A673 (cell line): ENCODE results near the gene EEFSEC. TPM values are rescaled to one million over a fixed set of nuclear protein-coding genes. Genes with fewer than 3 reads are reported as not detected.

Experiments
- BruUV-seq: library from RNA; stranded (reverse); fragments of 400-500 nt; replicated peaks from 2 replicates; lab custom pipeline; 2021; lab: Mats Ljungman, UMichigan
- CTCF ChIA-PET: fragments of 300-600 bp; sonication (Branson Sonifier 250); formaldehyde crosslinking; loops from one replicate; lab custom pipeline; 2022; ENCODE audit warnings: antibody characterized with exemption; lab: Charles Lee
- POLR2A ChIA-PET: fragments of 300-600 bp; sonication (Branson Sonifier 250); formaldehyde crosslinking; loops from one replicate; lab custom pipeline; 2022; ENCODE audit warnings: antibody characterized with exemption; ENCODE audit not compliant: low non-redundant PET; lab: Charles Lee
- DNase-seq: peaks from one replicate; pipeline ENCODE4 v3.0.0-alpha.2; 2015; ENCODE audit warnings: low spot score
- H3K27ac ChIP-seq: fragments of 200-600 bp; sonication (generic); 2 replicates; pipeline ENCODE4 v1.5.1; 2016; ENCODE audit warnings: mixed run types, low read depth, mild to moderate bottlenecking, mixed read lengths, antibody characterized with exemption, low read length; ENCODE audit not compliant: poor library complexity, severe bottlenecking
- H3K27me3 ChIP-seq: fragments of 200-600 bp; sonication (generic); replicated peaks from 2 replicates; pipeline ENCODE4 v1.6.1; 2017; ENCODE audit warnings: mixed run types, low read depth, mild to moderate bottlenecking, mixed read lengths, antibody characterized with exemption, low read length; ENCODE audit not compliant: insufficient read depth, poor library complexity
- H3K36me3 ChIP-seq: fragments of 200-600 bp; sonication (generic); 2 replicates; pipeline ENCODE4 v1.6.1; 2016; ENCODE audit warnings: mixed run types, mild to moderate bottlenecking, mixed read lengths, antibody characterized with exemption, low read length; ENCODE audit not compliant: insufficient read depth, poor library complexity, severe bottlenecking
- H3K4me1 ChIP-seq: fragments of 200-600 bp; sonication (generic); 2 replicates; pipeline ENCODE4 v1.6.1; 2017; ENCODE audit warnings: mixed run types, mild to moderate bottlenecking, mixed read lengths, antibody characterized with exemption, low read length; ENCODE audit not compliant: insufficient read depth, poor library complexity, severe bottlenecking
- H3K4me3 ChIP-seq: fragments of 200-600 bp; sonication (generic); 2 replicates; pipeline ENCODE4 v1.5.1; 2016; ENCODE audit warnings: low read depth, mixed run types, mild to moderate bottlenecking, mixed read lengths, low read length; ENCODE audit not compliant: poor library complexity, severe bottlenecking
- H3K9me3 ChIP-seq: fragments of 200-600 bp; sonication (generic); 2 replicates; pipeline ENCODE4 v1.6.1; 2016; ENCODE audit warnings: mixed run types, low read depth, mild to moderate bottlenecking, mixed read lengths, antibody characterized with exemption, low read length; ENCODE audit not compliant: poor library complexity, severe bottlenecking
- EZH2 ChIP-seq: fragments of 200-600 bp; sonication (generic); IDR thresholded peaks from 2 replicates; pipeline ENCODE4 v1.6.1; 2017; ENCODE audit warnings: borderline replicate concordance, low read depth, mild to moderate bottlenecking, mixed read lengths, antibody characterized with exemption, low read length; ENCODE audit not compliant: poor library complexity, severe bottlenecking
- intact Hi-C: fragments of 100-400 bp; cut with micrococcal nuclease; formaldehyde crosslinking; loops from one replicate; pipeline ENCODE4 v1.10.0; 2022; ENCODE audit not compliant: unreplicated experiment
- total RNA-seq: library from RNA; stranded (reverse); gene quantifications from 2 replicates; pipeline ENCODE4 v1.2.3, GENCODE V29; 2021
- TF ChIP-seq, protein P1 (sequence below): fragments of 300-800, 200-600 bp; sonication (generic); conservative IDR thresholded peaks from 2 replicates; pipeline ENCODE4 v1.5.1; 2017; ENCODE audit warnings: low read depth, mild to moderate bottlenecking, antibody characterized with exemption, low read length, moderate library complexity, mixed read lengths

EEFSEC gene
- total RNA-seq, 1 experiment from 2014 or later = 19.7 TPM

DNA sequence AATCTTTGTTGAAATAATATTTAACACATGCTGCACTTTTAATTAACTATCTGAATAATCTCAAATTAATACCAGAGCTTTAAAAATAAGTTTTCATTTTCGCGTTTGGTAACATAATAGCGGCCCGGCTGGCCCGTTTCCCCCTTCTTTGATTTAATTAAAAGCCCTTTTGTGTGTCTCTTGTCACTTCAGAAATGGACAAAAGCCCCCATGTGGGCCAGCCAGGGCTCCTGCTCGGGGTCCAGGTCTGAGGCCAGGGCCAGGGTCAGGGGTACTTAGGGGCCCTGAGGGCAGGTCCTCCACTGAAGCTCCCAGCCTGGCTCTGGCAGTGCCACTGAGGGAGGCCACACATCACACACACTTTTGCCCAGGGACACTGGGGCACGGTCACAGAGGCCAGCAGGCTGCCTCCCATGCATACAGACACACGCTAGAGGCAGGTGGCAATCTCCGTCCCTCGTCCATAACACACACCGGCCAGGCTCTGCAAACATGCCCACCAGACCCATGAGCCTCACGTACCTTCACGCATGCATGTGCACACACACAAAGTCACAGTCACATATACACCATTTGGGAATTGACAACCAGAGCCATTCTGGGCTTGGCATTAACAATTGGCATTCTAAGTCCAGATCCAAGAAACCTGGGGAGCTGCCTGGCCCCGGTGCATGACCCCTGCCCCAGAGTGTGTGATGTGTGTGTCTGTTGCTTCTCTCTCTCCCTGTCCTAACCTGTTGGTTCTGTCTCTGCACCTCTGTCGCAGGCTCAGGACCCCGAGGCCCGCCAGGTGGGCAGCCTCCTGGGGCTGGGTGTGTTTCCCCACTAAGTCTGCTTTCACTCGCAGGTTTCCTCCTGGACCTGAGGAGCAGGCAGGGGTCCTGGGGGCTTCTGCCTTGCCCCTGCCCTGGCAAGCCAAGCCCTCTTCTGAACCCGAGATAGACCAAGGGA, 274.9 kb downstream of the EEFSEC start:
- TF ChIP-seq, protein P1, sequence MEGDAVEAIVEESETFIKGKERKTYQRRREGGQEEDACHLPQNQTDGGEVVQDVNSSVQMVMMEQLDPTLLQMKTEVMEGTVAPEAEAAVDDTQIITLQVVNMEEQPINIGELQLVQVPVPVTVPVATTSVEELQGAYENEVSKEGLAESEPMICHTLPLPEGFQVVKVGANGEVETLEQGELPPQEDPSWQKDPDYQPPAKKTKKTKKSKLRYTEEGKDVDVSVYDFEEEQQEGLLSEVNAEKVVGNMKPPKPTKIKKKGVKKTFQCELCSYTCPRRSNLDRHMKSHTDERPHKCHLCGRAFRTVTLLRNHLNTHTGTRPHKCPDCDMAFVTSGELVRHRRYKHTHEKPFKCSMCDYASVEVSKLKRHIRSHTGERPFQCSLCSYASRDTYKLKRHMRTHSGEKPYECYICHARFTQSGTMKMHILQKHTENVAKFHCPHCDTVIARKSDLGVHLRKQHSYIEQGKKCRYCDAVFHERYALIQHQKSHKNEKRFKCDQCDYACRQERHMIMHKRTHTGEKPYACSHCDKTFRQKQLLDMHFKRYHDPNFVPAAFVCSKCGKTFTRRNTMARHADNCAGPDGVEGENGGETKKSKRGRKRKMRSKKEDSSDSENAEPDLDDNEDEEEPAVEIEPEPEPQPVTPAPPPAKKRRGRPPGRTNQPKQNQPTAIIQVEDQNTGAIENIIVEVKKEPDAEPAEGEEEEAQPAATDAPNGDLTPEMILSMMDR = no peak
- H3K36me3 ChIP-seq = no peaks in the 10 kb centered on the region
- ChIA-PET POLR2A (no interaction called here), CTCF (interaction anchor here (1.4 kb wide), 1 partner anchor 156 kb away, joined by 3 read pairs; no protein-coding TSS in a partner anchor)
- peaks cover 2% of the 10 kb centered on the region for H3K4me1 ChIP-seq
- BruUV-seq = no TSS peak
- no peak overlapping the region for H3K4me3 ChIP-seq
- intact Hi-C loops = loop anchor here (2.0 to 5.0 kb wide), 3 partner anchors 64 to 157 kb away; partner anchors contain the start of gene GATA2
- H3K27ac ChIP-seq = no peak overlapping the region
- H3K27me3 ChIP-seq = no peaks in the 10 kb centered on the region
- no peak for DNase-seq
- no peaks in the 10 kb centered on the region for H3K9me3 ChIP-seq

- no peak for DNase-seq
- BruUV-seq = no TSS peak
- H3K4me1 ChIP-seq = peaks cover 2% of the 10 kb centered on the region
- no peak overlapping the region for H3K27ac ChIP-seq
- no peaks in the 10 kb centered on the region for H3K27me3 ChIP-seq
- TF ChIP-seq EZH2 = no peak
- TF ChIP-seq, protein P1 = no peak
- POLR2A ChIA-PET = no interaction called here
- H3K9me3 ChIP-seq = no peaks in the 10 kb centered on the region
- H3K4me3 ChIP-seq = no peak overlapping the region
- intact Hi-C loops = loop anchor here (5.0 kb wide), 1 partner anchor 63 kb away; the partner anchor contains the start of gene GATA2
- CTCF ChIA-PET = no interaction called here
- H3K36me3 ChIP-seq = no peaks in the 10 kb centered on the region
Measured at GRCh38 chr3:128429275-128429674, 276.0 kb downstream of the EEFSEC start.

DNA sequence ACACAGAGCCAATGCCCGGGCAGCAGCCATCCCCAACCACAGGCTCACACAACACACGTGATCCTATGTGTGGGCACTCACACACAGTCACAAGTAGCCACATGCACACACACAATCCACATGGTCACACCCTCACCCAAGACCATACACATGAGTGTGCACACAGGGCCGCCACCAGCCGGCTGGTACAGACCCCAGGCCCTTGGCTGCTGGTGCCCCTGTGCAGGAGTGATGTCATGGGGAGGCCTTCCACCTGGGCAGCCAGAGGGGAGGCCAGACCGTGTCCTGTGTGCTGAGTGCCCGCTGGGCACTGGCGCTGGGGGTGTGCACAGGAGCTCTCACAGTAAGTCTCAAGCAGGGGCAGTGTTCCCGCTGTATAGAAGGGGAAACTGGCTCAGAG, 276.5 kb downstream of the EEFSEC start:
- POLR2A ChIA-PET = no interaction called here
- no peak overlapping the region for H3K27ac ChIP-seq
- no peak overlapping the region for H3K4me3 ChIP-seq
- DNase-seq = no peak
- no peaks in the 10 kb centered on the region for H3K36me3 ChIP-seq
- H3K9me3 ChIP-seq = no peaks in the 10 kb centered on the region
- H3K27me3 ChIP-seq = no peaks in the 10 kb centered on the region
- CTCF ChIA-PET = no interaction called here
- intact Hi-C loops = loop anchor here (5.0 kb wide), 1 partner anchor 63 kb away; the partner anchor contains the start of gene GATA2
- TF ChIP-seq, protein P1 = no peak
- no peak for TF ChIP-seq EZH2
- no TSS peak for BruUV-seq
- peaks cover 2% of the 10 kb centered on the region for H3K4me1 ChIP-seq
